ENCODE data around the gene WNT2B.

DNA sequence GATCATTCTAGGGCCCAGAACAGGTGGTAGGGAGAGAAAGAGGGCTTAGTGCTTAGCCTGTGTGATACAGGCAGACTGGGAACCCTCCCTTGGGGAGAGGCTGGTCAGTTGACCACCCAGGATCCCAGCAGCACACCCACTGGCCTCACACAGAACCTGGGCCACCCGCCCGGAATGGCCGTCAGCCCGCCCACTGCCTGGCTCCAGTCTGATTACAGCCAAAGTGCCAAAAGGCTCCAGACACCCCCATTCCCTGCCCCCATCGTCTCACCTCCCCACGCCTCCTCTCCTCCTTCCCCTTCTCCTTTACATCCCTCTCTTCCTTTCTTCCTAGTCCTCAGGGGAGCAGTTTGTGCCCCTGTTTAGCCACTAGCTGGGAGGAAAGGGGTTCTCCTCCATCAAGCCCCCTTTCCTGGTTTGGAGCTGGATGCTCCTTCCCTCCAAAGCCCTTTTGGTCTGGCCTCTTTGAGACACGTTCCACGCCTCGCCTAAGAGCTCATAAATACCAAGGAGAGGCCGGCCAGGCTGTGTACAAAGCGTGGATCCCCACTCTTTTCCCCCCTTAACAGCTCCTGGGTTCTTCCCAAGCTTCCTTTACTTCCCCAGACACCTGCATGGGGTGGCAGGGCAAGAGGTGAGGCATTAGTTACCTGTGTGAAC is 4.6 kb upstream of the WNT2B start:
- TF ChIP-seq, protein P1, sequence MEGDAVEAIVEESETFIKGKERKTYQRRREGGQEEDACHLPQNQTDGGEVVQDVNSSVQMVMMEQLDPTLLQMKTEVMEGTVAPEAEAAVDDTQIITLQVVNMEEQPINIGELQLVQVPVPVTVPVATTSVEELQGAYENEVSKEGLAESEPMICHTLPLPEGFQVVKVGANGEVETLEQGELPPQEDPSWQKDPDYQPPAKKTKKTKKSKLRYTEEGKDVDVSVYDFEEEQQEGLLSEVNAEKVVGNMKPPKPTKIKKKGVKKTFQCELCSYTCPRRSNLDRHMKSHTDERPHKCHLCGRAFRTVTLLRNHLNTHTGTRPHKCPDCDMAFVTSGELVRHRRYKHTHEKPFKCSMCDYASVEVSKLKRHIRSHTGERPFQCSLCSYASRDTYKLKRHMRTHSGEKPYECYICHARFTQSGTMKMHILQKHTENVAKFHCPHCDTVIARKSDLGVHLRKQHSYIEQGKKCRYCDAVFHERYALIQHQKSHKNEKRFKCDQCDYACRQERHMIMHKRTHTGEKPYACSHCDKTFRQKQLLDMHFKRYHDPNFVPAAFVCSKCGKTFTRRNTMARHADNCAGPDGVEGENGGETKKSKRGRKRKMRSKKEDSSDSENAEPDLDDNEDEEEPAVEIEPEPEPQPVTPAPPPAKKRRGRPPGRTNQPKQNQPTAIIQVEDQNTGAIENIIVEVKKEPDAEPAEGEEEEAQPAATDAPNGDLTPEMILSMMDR (IDR thresholded peaks at IDR 0.05 in 4 of 5, conservative IDR thresholded peaks at IDR 0.05 in 1 of 5): no peak
- TF ChIP-seq POLR2A (IDR thresholded peaks at IDR 0.05): no peak

All from gastrocnemius medialis (tissue), 4 donors.